GM12892 (cell line): ENCODE data around the gene GPSM3.
"Not testable (repeated sequence)": the region's sequence is repeated elsewhere in the genome, so short reads cannot be mapped to it uniquely, and the experiment has no call there.

Experiments used
- DNase-seq: peaks from one replicate; pipeline ENCODE4 v3.0.0; 2011; ENCODE audit not compliant: insufficient read length
- FAIRE-seq: peaks from 2 replicates; lab custom pipeline; 2011; peaks lifted over from hg19 to GRCh38; lab: Jason Lieb, UNC
- POLR2A ChIP-seq: IDR thresholded peaks from 2 replicates; pipeline ENCODE4 v1.6.1; 2011; ENCODE audit warnings: low read depth, low read length, control low read depth
- POLR2AphosphoS5 ChIP-seq: IDR thresholded peaks from 2 replicates; pipeline ENCODE4 v1.6.1; 2011; ENCODE audit warnings: low read depth, low read length, control low read depth
- TAF1 ChIP-seq: IDR thresholded peaks from 2 replicates; pipeline ENCODE4 v1.6.1; 2011; ENCODE audit warnings: low read depth, mild to moderate bottlenecking, control low read depth, low read length, borderline replicate concordance

GPSM3 gene

GRCh38 chr6:32198345-32198696 lies 5.9 kb upstream of the GPSM3 start:
- FAIRE-seq (no peak), DNase-seq (no peak)
- TF ChIP-seq TAF1: no peak
- no peak for TF ChIP-seq POLR2A
- TF ChIP-seq POLR2AphosphoS5: no peak

- FAIRE-seq: no peak
- no peak for TF ChIP-seq POLR2A
- TF ChIP-seq TAF1: no peak
- TF ChIP-seq POLR2AphosphoS5: no peak
- no peak for DNase-seq
These were observed 4.5 kb upstream of the GPSM3 start for GRCh38 chr6:32196682-32197616.

GRCh38 chr6:32195902-32196681 lies 3.6 kb upstream of the GPSM3 start:
- DNase-seq (peak; percentile 65), FAIRE-seq (no peak)
- TF ChIP-seq POLR2A: peak; percentile 70
- TF ChIP-seq POLR2AphosphoS5: peak; percentile 71
- no peak for TF ChIP-seq TAF1

- DNase-seq: peak; percentile 94
- FAIRE-seq: peak; percentile 97
- no peak for TF ChIP-seq POLR2A
- no peak for TF ChIP-seq POLR2AphosphoS5
- no peak for TF ChIP-seq TAF1
These were observed 3.1 kb upstream of the GPSM3 start for GRCh38 chr6:32195652-32195901.

GRCh38 chr6:32194825-32195651 lies 2.6 kb upstream of the GPSM3 start:
- TF ChIP-seq POLR2AphosphoS5: no peak
- no peak for TF ChIP-seq TAF1
- no peak for TF ChIP-seq POLR2A
- DNase-seq: no peak
- FAIRE-seq: no peak

- FAIRE-seq: no peak
These were observed 1.9 kb upstream of the GPSM3 start for GRCh38 chr6:32194388-32194787.

GRCh38 chr6:32193096-32193495 lies 653 bp upstream of the GPSM3 start:
- not testable (repeated sequence) for DNase-seq, FAIRE-seq

More at GRCh38 chr6:32194388-32194787, 1.9 kb upstream of the GPSM3 start:
- no peak for TF ChIP-seq TAF1
- TF ChIP-seq POLR2A: no peak
- no peak for TF ChIP-seq POLR2AphosphoS5
- DNase-seq: no peak

GRCh38 chr6:32191696-32192607 lies 491 bp downstream of the GPSM3 start:
- no peak for TF ChIP-seq POLR2A
- TF ChIP-seq POLR2AphosphoS5: peak; percentile 54; the same call in 1 of the 2 replicates
- DNase-seq (no peak), FAIRE-seq (no peak)

GRCh38 chr6:32190911-32191677 lies 1.3 kb downstream of the GPSM3 start:
- no peak for TF ChIP-seq POLR2AphosphoS5
- no peak for TF ChIP-seq POLR2A
- TF ChIP-seq TAF1: no peak
- FAIRE-seq (peak; percentile 36), DNase-seq (no peak)

GRCh38 chr6:32190054-32190851 lies 2.2 kb downstream of the GPSM3 start, which contains the start of gene PBX2:
Gene PBX2, minus strand, starts transcription at chr6:32190202. Its CDS starts 287 bp downstream, at chr6:32189915.
- TF ChIP-seq POLR2A (peak; percentile 60), TAF1 (no peak), POLR2AphosphoS5 (peak; percentile 48; the same call in 1 of the 2 replicates)
- FAIRE-seq (peak; percentile 87), DNase-seq (peak; percentile 85)
